Fibroblast of lung (primary cell): ENCODE measurements around the gene MRC2. TPM values are rescaled to one million over a fixed set of nuclear protein-coding genes. Genes with fewer than 3 reads are reported as not detected.

Source experiments
- DNase-seq, 2 donors: peaks; one replicate each; pipeline versions ENCODE4 v3.0.0 to v3.0.0-alpha.2; 2010; ENCODE audit warnings: low read depth in 2 of 2
- H2AFZ ChIP-seq: 2 replicates; pipeline ENCODE4 v1.5.1; 2012; ENCODE audit warnings: low read length, control low read depth, inconsistent platforms
- H3K27ac ChIP-seq: 2 replicates; pipeline ENCODE4 v1.5.1; 2011; ENCODE audit warnings: low read length, control low read depth; ENCODE audit not compliant: insufficient read depth
- H3K27me3 ChIP-seq: 2 replicates; pipeline ENCODE4 v1.5.1; 2011; ENCODE audit warnings: mild to moderate bottlenecking, low read length; ENCODE audit not compliant: control insufficient read depth, insufficient read depth
- H3K36me3 ChIP-seq: 2 replicates; pipeline ENCODE4 v1.5.1; 2011; ENCODE audit warnings: low read length; ENCODE audit not compliant: control insufficient read depth, insufficient read depth
- H3K4me1 ChIP-seq: 2 replicates; pipeline ENCODE4 v1.5.1; 2011; ENCODE audit warnings: low read length; ENCODE audit not compliant: control insufficient read depth, insufficient read depth; ENCODE audit errors: extremely low read depth
- H3K4me2 ChIP-seq: 2 replicates; pipeline ENCODE4 v1.5.1; 2011; ENCODE audit warnings: low read length, control low read depth; ENCODE audit not compliant: insufficient read depth; ENCODE audit errors: extremely low read depth
- H3K4me3 ChIP-seq, 4 experiments: fragments of 200-600 bp in 1 of 4; sonication (generic) in 1 of 4; replicated peaks in 1 of 4; 2 replicates each; pipeline ENCODE4 v1.5.1; 2011 to 2016; ENCODE audit warnings: low read length in 4 of 4, low read depth in 3 of 4, mild to moderate bottlenecking in 3 of 4, control low read depth in 2 of 4, inconsistent platforms in 1 of 4, mixed read lengths in 1 of 4; ENCODE audit not compliant: insufficient read depth in 1 of 4; ENCODE audit errors: control extremely low read depth in 1 of 4
- H3K79me2 ChIP-seq: 2 replicates; pipeline ENCODE4 v1.5.1; 2012; ENCODE audit warnings: mild to moderate bottlenecking, low read length, inconsistent platforms; ENCODE audit not compliant: control insufficient read depth, insufficient read depth
- H3K9ac ChIP-seq: 2 replicates; pipeline ENCODE4 v1.5.1; 2011; ENCODE audit warnings: mild to moderate bottlenecking, low read length, control low read depth; ENCODE audit not compliant: insufficient read depth
- H3K9me3 ChIP-seq: 2 replicates; pipeline ENCODE4 v1.5.1; 2012; ENCODE audit warnings: low read depth, low read length; ENCODE audit not compliant: control insufficient read depth, insufficient read depth
- H4K20me1 ChIP-seq: 2 replicates; pipeline ENCODE4 v1.5.1; 2011; ENCODE audit warnings: low read length; ENCODE audit not compliant: control insufficient read depth, insufficient read depth; ENCODE audit errors: extremely low read depth
- EZH2 ChIP-seq: IDR thresholded peaks from 2 replicates; pipeline ENCODE4 v1.5.1; 2012; ENCODE audit warnings: low read length, control low read depth, mild to moderate bottlenecking; ENCODE audit errors: missing control alignments
- polyA plus RNA-seq, 2 donors: library from polyadenylated mRNA; depleted of rRNA in 1 of 2; stranded (reverse) in 1 of 2; unstranded in 1 of 2; fragments of >200 nt; gene quantifications; 2 replicates each; pipeline ENCODE4 v1.2.1, GENCODE V29; 2011 to 2012; ENCODE audit warnings: missing spikeins in 1 of 2
- total RNA-seq: library from RNA; depleted of rRNA; stranded (reverse); fragments of >200 nt; gene quantifications from 2 replicates; pipeline ENCODE4 v1.2.1, GENCODE V29; 2014
- TF ChIP-seq, protein P1 (sequence below), 2 donors: IDR thresholded peaks in 1 of 2; conservative IDR thresholded peaks in 1 of 2; 1 replicate in 1 of 2; 2 replicates in 1 of 2; pipeline ENCODE4 v1.5.1; 2011 to 2012; ENCODE audit warnings: low read length in 2 of 2, control low read depth in 1 of 2, inconsistent platforms in 1 of 2, low read depth in 1 of 2, mild to moderate bottlenecking in 1 of 2

Gene MRC2
- total and polyA plus RNA-seq, 2 donors (not counting 1 experiment from before 2014, with no cell fraction given): 98.7 to 164 TPM

DNA sequence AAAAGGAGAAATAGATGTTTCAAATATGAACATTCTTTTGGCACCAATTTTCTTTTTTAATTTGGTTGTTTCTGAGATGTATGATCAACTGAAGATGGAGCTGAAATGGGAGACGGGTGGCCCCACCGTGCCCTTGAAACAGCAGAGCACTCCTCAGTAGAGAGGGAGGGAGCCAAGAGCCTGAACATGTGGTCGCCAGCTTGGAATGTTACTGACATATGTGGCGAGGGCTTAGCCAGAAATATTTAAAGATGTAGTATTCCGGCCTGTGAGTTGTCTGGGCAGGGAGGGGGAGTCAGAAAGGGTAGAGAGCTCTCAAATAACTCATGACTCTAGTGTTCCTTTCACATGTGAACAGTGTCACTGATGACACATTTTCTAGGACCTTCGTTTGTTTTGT lies 13.3 kb upstream of the MRC2 start:
- DNase-seq: peak; percentile 92 to 93
- Histone ChIP-seq H2AFZ (no peak overlapping the region), H3K9me3 (no peaks in the 10 kb centered on the region), H3K4me2 (no peak overlapping the region), H3K4me1 (peaks cover 13% of the 10 kb centered on the region), H3K27me3 (no peaks in the 10 kb centered on the region), H3K9ac (no peak overlapping the region), H4K20me1 (no peaks in the 10 kb centered on the region), H3K27ac (peak overlapping the region; percentile 31), H3K79me2 (no peaks in the 10 kb centered on the region), H3K36me3 (peaks cover 12% of the 10 kb centered on the region), H3K4me3 (no peak overlapping the region)
- TF ChIP-seq, protein P1, sequence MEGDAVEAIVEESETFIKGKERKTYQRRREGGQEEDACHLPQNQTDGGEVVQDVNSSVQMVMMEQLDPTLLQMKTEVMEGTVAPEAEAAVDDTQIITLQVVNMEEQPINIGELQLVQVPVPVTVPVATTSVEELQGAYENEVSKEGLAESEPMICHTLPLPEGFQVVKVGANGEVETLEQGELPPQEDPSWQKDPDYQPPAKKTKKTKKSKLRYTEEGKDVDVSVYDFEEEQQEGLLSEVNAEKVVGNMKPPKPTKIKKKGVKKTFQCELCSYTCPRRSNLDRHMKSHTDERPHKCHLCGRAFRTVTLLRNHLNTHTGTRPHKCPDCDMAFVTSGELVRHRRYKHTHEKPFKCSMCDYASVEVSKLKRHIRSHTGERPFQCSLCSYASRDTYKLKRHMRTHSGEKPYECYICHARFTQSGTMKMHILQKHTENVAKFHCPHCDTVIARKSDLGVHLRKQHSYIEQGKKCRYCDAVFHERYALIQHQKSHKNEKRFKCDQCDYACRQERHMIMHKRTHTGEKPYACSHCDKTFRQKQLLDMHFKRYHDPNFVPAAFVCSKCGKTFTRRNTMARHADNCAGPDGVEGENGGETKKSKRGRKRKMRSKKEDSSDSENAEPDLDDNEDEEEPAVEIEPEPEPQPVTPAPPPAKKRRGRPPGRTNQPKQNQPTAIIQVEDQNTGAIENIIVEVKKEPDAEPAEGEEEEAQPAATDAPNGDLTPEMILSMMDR (conservative IDR thresholded peaks at IDR 0.05 in 1 of 2, IDR thresholded peaks at IDR 0.05 in 1 of 2; ENCODE audit: low read depth in 1 of 2, low read length in 2 of 2): no peak
- no peak for TF ChIP-seq EZH2

DNA sequence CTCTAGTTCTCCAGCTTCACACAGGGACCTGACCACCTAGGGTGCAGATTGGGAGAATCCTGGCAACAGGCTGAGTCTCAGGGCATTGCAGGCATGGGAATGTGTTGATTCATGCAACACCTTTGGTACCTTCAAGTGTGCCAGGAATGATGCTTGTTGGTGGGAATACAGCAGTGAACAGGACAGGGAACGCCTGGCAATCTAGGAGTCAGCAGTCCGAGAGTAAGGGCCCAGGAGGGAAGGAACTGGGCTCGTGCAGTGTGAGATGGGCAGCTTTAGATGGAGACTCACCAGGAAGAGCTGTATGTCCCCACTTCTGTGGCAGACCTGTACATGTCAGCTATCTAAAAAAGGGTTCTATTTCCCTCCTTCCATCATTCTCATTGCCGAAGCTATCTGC lies 12.0 kb upstream of the MRC2 start:
- H3K79me2 ChIP-seq: no peaks in the 10 kb centered on the region
- H3K4me1 ChIP-seq: peaks cover 13% of the 10 kb centered on the region
- H4K20me1 ChIP-seq: no peaks in the 10 kb centered on the region
- H2AFZ ChIP-seq: no peak overlapping the region
- no peak overlapping the region for H3K9ac ChIP-seq
- H3K4me2 ChIP-seq: no peak overlapping the region
- H3K9me3 ChIP-seq: no peaks in the 10 kb centered on the region
- TF ChIP-seq, protein P1 (conservative IDR thresholded peaks at IDR 0.05 in 1 of 2, IDR thresholded peaks at IDR 0.05 in 1 of 2; ENCODE audit: low read depth in 1 of 2, low read length in 2 of 2): no peak
- no peak for TF ChIP-seq EZH2
- H3K36me3 ChIP-seq: peaks cover 7% of the 10 kb centered on the region
- no peak overlapping the region for H3K4me3 ChIP-seq
- H3K27me3 ChIP-seq: no peaks in the 10 kb centered on the region
- no peak overlapping the region for H3K27ac ChIP-seq
- no peak for DNase-seq

DNA sequence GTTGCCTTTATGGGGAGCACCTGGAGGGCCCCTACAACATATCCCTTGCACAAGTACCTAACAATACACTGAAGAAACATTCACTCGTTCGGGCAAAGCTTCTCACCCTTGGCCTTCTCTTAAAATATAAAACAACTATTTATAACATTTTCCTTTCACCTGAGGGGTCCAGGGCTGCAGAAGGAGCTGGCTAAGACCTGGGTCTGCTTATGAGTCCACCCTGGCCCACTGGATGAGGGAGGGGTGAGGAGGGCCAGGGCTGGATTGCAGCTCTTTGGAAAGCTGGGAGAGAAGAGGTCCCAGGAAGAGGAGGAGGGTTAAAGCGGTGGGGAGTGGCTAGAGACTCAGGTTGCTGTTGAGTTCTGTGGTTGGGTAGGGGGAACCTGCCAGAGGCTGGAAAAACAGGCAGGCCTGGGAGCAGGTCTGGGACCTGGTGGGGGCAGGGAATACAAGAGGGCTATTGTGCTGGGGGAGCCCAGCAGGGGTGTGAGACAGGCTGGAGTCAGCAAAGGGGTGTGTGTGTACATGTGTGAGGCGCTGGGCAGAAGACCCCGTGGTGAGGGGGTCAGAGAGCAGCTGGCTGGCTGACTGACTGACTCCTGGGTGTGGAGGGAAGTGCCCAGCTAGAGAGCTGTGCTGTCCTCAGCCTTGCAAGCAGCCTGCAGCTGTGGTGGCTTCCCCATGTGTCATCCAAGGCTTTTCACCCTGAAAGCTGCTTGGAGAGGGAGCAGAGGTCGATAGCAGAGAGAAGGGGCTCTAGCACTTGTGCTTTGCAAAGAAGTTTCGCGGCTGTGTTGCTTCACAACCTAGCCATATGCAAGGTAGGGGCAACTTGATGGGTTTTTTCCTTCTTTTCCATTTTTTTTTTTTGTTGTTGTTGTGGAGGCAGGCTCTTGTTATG lies 10.2 kb upstream of the MRC2 start:
- H3K4me2 ChIP-seq: no peak overlapping the region
- H3K27ac ChIP-seq: no peak overlapping the region
- H3K9ac ChIP-seq: no peak overlapping the region
- no peak overlapping the region for H2AFZ ChIP-seq
- H3K27me3 ChIP-seq: no peaks in the 10 kb centered on the region
- no peaks in the 10 kb centered on the region for H3K9me3 ChIP-seq
- no peaks in the 10 kb centered on the region for H3K79me2 ChIP-seq
- H3K36me3 ChIP-seq: peaks cover 5% of the 10 kb centered on the region
- peak; percentile 26 to 62 for DNase-seq
- no peaks in the 10 kb centered on the region for H4K20me1 ChIP-seq
- H3K4me1 ChIP-seq: peaks cover 13% of the 10 kb centered on the region
- TF ChIP-seq EZH2: no peak
- TF ChIP-seq, protein P1 (conservative IDR thresholded peaks at IDR 0.05 in 1 of 2, IDR thresholded peaks at IDR 0.05 in 1 of 2; ENCODE audit: low read depth in 1 of 2, low read length in 2 of 2): no peak
- no peak overlapping the region for H3K4me3 ChIP-seq
